Mucosa of rectum (tissue), 2 donors: ENCODE results near the gene NOSTRIN.
"Not testable (repeated sequence)": the region's sequence is repeated elsewhere in the genome, so short reads cannot be mapped to it uniquely, and the experiment has no call there.

ENCODE experiments used
- H3K27ac ChIP-seq, 2 donors: one replicate each; pipeline ENCODE4 v1.7.0; 2013; ENCODE audit warnings: inconsistent platforms in 2 of 2, low read depth in 2 of 2, low read length in 2 of 2
- H3K27me3 ChIP-seq, 2 donors: one replicate each; pipeline ENCODE4 v1.7.0; 2013; ENCODE audit warnings: low read length in 2 of 2; ENCODE audit not compliant: control insufficient read depth in 2 of 2, insufficient read depth in 2 of 2
- H3K36me3 ChIP-seq, 2 donors: one replicate each; pipeline ENCODE4 v1.7.0; 2013; ENCODE audit warnings: low read length in 2 of 2; ENCODE audit not compliant: control insufficient read depth in 2 of 2, insufficient read depth in 2 of 2
- H3K4me1 ChIP-seq, 2 donors: one replicate each; pipeline ENCODE4 v1.7.0; 2013; ENCODE audit warnings: low read length in 2 of 2, mild to moderate bottlenecking in 1 of 2; ENCODE audit not compliant: control insufficient read depth in 2 of 2, insufficient read depth in 2 of 2
- H3K4me3 ChIP-seq, 2 donors: one replicate each; pipeline ENCODE4 v1.7.0; 2013; ENCODE audit warnings: low read length in 2 of 2
- H3K9ac ChIP-seq, 2 donors: one replicate each; pipeline ENCODE4 v1.7.0; 2013; ENCODE audit warnings: low read length in 2 of 2, low read depth in 1 of 2, mild to moderate bottlenecking in 1 of 2
- H3K9me3 ChIP-seq, 2 donors: one replicate each; pipeline ENCODE4 v1.7.0; 2013; ENCODE audit warnings: low read length in 2 of 2; ENCODE audit not compliant: control insufficient read depth in 2 of 2
- donor health status: healthy.
- donor health status: Normal muscosa, but diverticular disease.

The NOSTRIN gene

GRCh38 chr2:168801961-168802858 is at the start of gene NOSTRIN:
TSS of gene NOSTRIN (plus strand) at chr2:168802637. CDS start at chr2:168802647, 10 bp downstream.
- peak within 1 kb of the TSS; percentile 69 to 75 for H3K4me3 ChIP-seq
- peaks cover 25 to 39% of the 10 kb centered on the region in 2 donors for H3K4me1 ChIP-seq
- peak within 1 kb of the TSS; percentile 57 to 72 for H3K9ac ChIP-seq
- H3K36me3 ChIP-seq = no peaks in the 10 kb centered on the region
- peak within 1 kb of the TSS; percentile 86 to 91 for H3K27ac ChIP-seq
- H3K9me3 ChIP-seq = no peaks in the 10 kb centered on the region
- no peaks in the 10 kb centered on the region for H3K27me3 ChIP-seq

- peaks cover 3 to 5% of the 10 kb centered on the region in 2 donors for H3K36me3 ChIP-seq
- no peaks in the 10 kb centered on the region for H3K9me3 ChIP-seq
- H3K27me3 ChIP-seq = no peaks in the 10 kb centered on the region
- no peak overlapping the region for H3K4me3 ChIP-seq
- no peak overlapping the region for H3K9ac ChIP-seq
- peaks cover 4 to 6% of the 10 kb centered on the region in 2 donors for H3K4me1 ChIP-seq
- H3K27ac ChIP-seq = no peak overlapping the region
Measured at GRCh38 chr2:168753765-168754329, 48.6 kb upstream of the NOSTRIN start.

- H3K27ac ChIP-seq = no peak overlapping the region
- no peak overlapping the region for H3K4me3 ChIP-seq
- H3K4me1 ChIP-seq = peaks cover 4 to 6% of the 10 kb centered on the region in 2 donors
- H3K9me3 ChIP-seq = no peaks in the 10 kb centered on the region
- H3K36me3 ChIP-seq = peaks cover 3 to 4% of the 10 kb centered on the region in 2 donors
- no peaks in the 10 kb centered on the region for H3K27me3 ChIP-seq
- no peak overlapping the region for H3K9ac ChIP-seq
Measured at GRCh38 chr2:168757223-168757622, 45.2 kb upstream of the NOSTRIN start.

- H3K27ac ChIP-seq = no peak overlapping the region
- no peak overlapping the region for H3K9ac ChIP-seq
- no peaks in the 10 kb centered on the region for H3K9me3 ChIP-seq
- no peak overlapping the region for H3K4me3 ChIP-seq
- H3K27me3 ChIP-seq = no peaks in the 10 kb centered on the region
- peaks cover 4 to 6% of the 10 kb centered on the region in 2 donors for H3K4me1 ChIP-seq
- peaks cover 0 to 3% of the 10 kb centered on the region in 2 donors for H3K36me3 ChIP-seq
Measured at GRCh38 chr2:168758970-168759820, 43.2 kb upstream of the NOSTRIN start.

GRCh38 chr2:168765401-168765800 is 37.0 kb upstream of the NOSTRIN start:
- Histone ChIP-seq H3K4me3 (no peak overlapping the region), H3K9ac (no peak overlapping the region), H3K9me3 (no peaks in the 10 kb centered on the region), H3K4me1 (no peaks in the 10 kb centered on the region), H3K27me3 (no peaks in the 10 kb centered on the region), H3K36me3 (peaks cover 4 to 18% of the 10 kb centered on the region in 2 donors), H3K27ac (no peak overlapping the region)

- Histone ChIP-seq H3K36me3 (peaks cover 4 to 18% of the 10 kb centered on the region in 2 donors), H3K27me3 (no peaks in the 10 kb centered on the region), H3K9ac (no peak overlapping the region), H3K4me1 (no peaks in the 10 kb centered on the region), H3K9me3 (no peaks in the 10 kb centered on the region), H3K4me3 (no peak overlapping the region), H3K27ac (no peak overlapping the region)
Measured at GRCh38 chr2:168766600-168766999, 35.8 kb upstream of the NOSTRIN start.

GRCh38 chr2:168767258-168767657 is 35.2 kb upstream of the NOSTRIN start:
- H3K9me3 ChIP-seq = no peaks in the 10 kb centered on the region
- no peaks in the 10 kb centered on the region for H3K4me1 ChIP-seq
- no peak overlapping the region for H3K9ac ChIP-seq
- no peak overlapping the region for H3K4me3 ChIP-seq
- H3K27me3 ChIP-seq = no peaks in the 10 kb centered on the region
- H3K36me3 ChIP-seq = peaks cover 4 to 18% of the 10 kb centered on the region in 2 donors
- no peak overlapping the region for H3K27ac ChIP-seq

GRCh38 chr2:168768357-168768756 is 34.1 kb upstream of the NOSTRIN start:
- not testable (repeated sequence) for H3K4me3 ChIP-seq, H3K9me3 ChIP-seq, H3K27me3 ChIP-seq, H3K27ac ChIP-seq, H3K4me1 ChIP-seq, H3K9ac ChIP-seq
- H3K36me3 ChIP-seq = peaks cover 4 to 18% of the 10 kb centered on the region in 2 donors

GRCh38 chr2:168770796-168771195 is 31.6 kb upstream of the NOSTRIN start:
- H3K27me3 ChIP-seq = no peaks in the 10 kb centered on the region
- H3K9me3 ChIP-seq = no peaks in the 10 kb centered on the region
- H3K27ac ChIP-seq = no peak overlapping the region
- no peak overlapping the region for H3K9ac ChIP-seq
- H3K36me3 ChIP-seq = peaks cover 4 to 18% of the 10 kb centered on the region in 2 donors
- no peak overlapping the region for H3K4me3 ChIP-seq
- no peaks in the 10 kb centered on the region for H3K4me1 ChIP-seq
